Measurements from ENCODE around the gene ATRN.

The ATRN gene

GRCh38 chr20:3696200-3696599, 225.4 kb downstream of the ATRN start:
- DNase-seq (ENCODE audit: low read depth in 2 of 2) = no peak

DNA sequence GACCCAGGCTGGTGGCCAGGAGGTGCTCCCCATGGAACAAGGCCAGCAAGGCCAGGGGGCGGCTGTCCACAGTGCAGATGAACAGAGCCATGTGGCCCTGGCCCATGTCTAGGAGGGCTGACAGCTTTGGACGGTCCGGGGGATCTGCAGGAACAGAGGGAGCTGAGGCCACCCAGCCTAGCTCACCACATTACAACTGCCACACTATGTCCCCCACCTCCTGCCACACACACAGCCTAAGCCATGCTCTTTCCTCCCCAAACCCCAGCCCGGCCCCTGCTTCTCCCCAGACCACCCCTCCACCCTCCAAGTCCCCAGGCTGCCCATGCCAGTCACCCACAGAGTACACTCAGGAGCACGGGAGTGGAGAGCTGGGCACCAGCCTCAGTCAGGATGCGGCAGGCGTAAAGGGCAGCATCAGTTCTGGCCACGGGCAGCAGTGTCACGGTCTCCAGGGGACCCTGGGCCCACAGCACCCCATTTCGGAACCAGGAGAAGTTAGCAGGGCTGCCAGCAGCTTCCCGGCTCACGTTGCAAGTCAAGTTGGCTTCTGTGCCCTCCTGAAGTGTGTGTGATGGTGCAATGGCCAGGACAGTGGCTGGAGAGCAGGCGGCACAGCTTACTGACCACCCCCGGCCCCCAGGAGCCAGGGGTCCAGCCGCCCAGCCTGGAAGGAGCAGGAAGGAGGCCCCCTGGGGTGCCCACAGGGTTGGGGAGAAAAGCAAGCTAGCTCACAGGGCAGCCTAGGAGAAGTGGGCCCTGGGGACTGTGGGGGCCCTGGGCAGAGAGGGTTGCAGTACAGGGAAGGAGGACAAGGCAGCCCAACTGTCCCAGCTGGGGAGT, 226.1 kb downstream of the ATRN start:
- no peak for DNase-seq (ENCODE audit: low read depth in 2 of 2)

DNA sequence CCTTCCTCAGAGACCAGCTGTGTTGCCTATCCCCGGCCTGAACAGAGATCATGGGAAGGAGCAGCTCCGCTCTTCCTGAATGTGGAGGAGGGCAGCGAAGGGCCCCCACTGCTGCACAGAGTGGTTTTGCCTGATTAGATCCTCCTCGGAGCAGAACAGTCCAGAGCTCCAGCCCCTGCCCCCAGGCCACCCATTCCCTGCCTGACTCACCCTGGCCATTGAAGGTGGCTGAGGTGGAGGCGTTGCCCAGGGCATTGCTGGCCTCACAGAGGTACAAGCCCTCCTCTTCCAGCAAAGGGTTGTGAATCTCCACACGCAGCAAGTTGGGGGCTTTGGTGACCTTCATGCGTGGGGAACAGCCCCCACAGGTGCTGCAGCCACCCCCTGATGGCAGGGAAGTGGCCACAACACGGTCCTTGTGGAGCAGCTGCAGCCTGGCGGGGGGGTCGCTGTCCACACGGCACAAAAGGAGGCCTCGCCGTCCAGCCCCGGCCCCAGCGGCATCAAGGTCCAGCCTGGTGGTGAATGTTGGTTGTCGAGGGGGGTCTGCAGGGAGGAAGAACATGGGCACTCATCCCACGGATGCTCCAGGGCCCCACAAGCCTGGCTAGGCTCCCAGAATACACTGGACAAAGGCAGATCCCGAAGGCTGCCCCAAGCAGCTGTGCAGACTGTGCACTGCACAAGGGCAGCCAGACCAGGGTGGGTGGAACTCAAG, 226.9 kb downstream of the ATRN start:
- DNase-seq (ENCODE audit: low read depth in 2 of 2) = no peak

- DNase-seq (ENCODE audit: low read depth in 2 of 2) = no peak
Observed at GRCh38 chr20:3698591-3699001, 227.8 kb downstream of the ATRN start.

DNA sequence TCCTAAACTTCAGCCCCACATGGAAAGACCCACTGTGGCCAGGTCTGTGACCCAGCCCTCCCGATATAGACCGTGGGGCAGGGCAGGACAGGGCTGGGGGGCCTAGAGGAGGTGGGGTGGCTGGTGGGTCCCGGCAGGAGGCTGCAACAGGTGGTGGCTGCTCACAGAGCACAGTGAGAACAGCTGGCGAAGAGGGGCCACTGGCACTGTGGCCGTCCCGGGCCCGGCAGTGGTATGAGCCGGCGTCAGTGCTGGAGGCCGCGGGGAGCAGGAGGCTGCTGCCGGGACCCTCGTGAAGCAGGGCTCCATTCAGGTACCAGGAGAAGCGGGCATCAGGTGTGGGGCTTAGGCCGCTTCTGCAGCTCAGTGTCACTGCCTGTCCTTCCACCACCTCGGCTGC, 228.2 kb downstream of the ATRN start:
- no peak for DNase-seq (ENCODE audit: low read depth in 2 of 2)

Measured in stimulated activated CD4-positive, alpha-beta T cell treated with anti-CD3 and anti-CD28 coated beads, Interleukin-15, amount 100 ng/mL, for 48 hours (primary cell).